ENCODE data around the gene BHLHE40.
"Not testable (repeated sequence)": the region's sequence is repeated elsewhere in the genome, so short reads cannot be mapped to it uniquely, and the experiment has no call there.

BHLHE40 gene

DNA sequence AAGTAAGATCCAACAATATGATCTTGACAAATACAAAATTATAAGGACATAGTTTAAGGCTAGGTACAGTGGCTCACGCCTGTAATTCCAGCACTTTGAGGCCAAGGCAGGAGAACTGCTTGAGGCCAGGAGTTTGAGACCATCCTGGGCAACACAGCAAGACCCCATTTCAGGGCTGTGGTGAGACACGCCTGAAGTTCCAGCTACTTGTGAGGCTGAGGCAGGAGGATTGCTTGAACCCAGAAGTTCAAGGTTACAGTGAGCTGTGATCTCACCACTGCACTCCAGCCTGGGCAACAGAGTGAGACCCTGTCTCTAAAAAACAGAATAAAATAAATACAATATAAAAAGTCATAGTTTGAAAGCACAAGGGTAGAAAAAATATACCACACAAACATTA is 17.4 kb upstream of the BHLHE40 start:
- DNase-seq (ENCODE audit: low read depth): not testable (repeated sequence)

DNA sequence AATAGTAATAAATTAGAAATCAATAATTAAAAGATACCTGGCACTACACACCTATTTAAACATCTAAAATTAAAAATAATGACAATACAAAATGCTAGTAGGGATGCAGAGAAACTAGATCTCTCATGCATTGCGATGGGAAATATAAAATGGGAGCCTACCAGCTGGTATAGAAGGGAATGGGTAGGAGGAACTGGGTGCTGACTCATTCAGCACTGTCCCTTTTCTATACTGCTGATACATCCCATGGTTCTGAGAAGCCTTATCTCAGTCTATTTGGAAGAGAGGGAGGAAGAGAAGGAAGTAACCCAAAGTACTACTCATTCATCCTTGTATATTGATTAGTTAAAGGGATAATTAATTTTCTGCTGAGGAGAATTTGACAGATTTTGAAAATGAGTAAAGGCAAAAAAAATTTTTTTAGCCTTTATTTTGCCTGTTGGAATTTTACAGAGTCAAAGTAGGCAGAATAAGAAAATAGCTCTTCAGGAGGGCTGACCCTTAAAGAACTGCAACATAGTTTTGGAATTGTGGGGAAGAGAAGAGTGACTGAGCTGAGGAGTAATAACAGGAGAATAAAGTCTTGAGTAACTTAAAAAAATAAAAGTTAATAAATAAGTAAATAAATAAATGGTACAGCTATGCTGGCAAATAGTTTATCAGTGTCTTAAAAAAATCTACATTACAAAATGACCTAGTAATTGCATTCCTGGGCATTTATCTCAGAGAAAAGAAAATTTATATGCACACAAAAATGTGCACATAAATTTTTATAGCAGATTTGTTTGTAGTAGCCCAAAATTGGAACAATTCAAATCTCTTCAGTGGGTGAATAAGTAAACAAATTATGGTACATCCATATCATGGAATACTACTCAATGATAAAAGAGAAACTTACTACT is 15.3 kb upstream of the BHLHE40 start:
- DNase-seq (ENCODE audit: low read depth): no peak

DNA sequence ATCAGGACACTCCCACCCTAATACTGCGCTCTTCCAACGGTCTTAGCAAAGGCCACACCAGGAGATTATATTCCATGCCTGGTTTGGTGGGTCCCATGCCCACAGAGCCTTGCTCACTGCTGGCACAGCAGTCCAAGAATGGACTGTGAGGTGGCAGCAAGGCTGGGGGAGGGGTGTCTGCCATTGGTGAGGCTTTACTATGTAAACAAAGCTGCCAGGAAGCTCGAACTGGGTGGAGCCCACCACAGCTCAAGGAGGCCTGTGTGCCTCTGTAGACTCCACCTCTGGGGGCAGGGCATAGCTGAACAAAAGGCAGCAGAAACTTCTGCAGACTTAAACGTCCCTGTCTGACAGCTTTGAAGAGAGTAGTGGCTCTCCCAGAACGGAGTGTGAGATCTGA is 13.2 kb upstream of the BHLHE40 start:
- not testable (repeated sequence) for DNase-seq (ENCODE audit: low read depth)

DNA sequence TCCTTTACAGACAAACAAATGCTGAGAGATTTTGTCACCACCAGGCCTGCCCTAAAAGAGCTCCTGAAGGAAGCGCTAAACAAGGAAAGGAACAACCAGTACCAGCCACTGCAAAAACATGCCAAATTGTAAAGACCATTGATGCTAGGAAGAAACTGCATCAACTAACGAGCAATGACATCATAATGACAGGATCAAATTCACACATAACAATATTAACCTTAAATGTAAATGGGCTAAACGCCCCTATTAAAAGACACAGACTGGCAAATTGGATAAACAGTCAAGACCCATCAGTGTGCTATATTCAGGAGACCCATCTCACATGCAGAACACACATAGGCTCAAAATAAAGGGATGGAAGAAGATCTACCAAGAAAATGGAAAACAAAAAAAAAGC is 11.6 kb upstream of the BHLHE40 start:
- DNase-seq (ENCODE audit: low read depth): not testable (repeated sequence)

DNA sequence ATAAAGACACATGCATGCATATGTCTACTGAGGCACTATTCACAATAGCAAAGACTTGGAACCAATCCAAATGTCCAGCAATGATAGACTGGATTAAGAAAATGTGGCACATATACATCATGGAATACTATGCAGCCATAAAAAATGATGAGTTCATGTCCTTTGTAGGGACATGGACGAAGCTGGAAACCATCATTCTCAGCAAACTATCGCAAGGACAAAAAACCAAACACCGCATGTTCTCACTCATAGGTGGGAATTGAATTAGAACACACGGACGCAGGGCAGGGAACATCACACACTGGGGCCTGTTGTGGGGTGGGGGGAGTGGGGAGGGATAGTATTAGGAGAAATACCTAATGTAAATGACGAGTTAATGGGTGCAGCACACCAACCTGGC is 7.8 kb upstream of the BHLHE40 start:
- not testable (repeated sequence) for DNase-seq (ENCODE audit: low read depth)

DNA sequence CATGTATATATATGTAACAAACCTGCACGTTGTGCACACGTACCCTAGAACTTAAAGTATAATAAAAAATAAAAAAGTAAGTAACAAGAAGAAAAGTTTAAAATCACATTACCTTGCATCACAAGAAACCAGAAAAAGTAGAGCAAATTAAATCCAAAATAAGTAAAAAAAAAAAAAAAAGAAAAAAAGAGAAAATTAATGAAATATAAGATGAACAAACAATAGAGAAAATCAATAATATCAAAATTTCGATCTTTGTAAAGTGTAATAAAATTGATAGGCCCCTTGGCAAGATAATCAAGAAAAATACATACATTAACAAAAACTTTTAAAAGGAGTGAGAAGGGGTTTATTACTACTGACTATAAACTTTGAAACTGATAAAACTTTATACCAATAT is 7.4 kb upstream of the BHLHE40 start:
- DNase-seq (ENCODE audit: low read depth): no peak

DNA sequence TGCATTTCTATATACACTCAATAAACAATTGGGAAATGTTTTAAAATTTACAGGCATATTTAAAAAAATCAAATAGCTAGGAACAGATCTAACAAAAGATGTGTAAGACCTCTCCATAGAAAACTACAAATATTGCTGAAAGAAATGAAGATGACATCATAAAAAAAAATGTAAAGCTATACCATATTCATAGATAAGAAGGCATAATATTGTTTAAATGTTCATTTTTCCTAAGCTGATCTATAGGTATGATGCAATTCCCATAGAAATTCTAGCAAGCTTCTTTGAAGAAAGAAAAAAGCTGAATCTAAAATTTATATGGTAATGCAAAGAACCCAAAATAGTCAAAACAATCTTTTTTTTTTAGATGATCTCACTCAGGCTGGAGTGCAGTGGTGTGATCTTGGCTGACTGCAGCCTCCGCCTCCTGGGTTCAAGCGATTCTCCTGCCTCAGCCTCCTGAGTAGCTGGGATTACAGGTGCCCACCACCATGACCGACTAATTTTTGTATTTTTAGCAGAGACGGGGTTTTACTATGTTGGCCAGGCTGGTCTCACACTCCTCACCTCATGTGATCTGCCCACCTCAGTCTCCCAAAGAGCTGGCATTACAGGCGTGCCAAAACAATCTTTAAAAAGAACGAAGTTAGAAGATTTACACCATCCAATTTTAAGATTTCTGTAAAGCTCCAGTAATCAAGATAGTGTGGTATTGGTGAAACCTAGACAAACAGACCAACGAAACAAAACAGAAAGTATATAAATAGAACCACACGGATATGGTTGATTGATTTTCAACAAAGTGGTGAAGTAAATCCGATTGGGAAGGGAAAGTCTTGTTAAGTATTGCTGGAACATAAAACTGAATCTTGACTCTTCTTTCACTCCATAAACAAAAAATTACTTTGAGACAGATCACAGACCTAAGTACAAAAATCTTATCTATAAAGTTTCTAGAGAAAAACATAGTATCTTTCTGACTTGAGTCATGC is 6.3 kb upstream of the BHLHE40 start:
- DNase-seq (ENCODE audit: low read depth): no peak

DNA sequence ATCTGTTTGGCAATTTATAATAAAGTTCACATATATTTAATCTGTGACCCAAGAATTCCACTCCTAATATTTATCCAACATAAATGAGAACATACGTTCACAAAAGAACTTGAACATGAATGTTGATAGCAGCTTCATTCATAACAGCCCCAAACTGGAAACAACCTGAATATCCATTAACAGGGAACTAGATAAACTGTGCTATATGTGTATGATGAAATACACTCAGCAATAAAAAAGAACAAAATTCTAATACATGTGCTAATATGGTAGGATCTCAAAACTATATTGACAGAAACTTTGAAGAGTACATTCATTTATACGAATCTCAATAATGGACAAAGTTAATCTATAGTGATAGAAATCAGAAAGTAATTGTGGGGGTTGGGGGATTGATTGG is 5.1 kb upstream of the BHLHE40 start:
- DNase-seq (ENCODE audit: low read depth): no peak

DNA sequence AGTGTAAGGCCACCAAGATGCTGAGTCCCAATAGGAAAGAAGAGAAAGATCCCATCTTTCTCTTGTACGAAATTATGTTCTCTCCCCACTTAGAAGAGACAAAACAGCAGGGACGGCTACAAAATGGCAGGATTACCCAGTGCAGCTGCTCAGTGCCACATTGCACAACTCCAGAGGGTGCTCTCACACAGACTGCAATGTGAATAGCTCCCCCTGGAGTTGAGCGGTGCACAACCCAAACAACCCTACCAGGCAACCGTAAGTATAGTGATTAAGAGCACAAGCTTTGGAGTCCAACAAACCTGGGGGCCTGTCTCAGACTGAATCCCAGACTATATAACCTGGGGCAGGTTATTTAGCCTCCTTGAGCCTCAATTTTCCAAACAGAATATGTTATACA is 3.1 kb upstream of the BHLHE40 start:
- no peak for DNase-seq (ENCODE audit: low read depth)

DNA sequence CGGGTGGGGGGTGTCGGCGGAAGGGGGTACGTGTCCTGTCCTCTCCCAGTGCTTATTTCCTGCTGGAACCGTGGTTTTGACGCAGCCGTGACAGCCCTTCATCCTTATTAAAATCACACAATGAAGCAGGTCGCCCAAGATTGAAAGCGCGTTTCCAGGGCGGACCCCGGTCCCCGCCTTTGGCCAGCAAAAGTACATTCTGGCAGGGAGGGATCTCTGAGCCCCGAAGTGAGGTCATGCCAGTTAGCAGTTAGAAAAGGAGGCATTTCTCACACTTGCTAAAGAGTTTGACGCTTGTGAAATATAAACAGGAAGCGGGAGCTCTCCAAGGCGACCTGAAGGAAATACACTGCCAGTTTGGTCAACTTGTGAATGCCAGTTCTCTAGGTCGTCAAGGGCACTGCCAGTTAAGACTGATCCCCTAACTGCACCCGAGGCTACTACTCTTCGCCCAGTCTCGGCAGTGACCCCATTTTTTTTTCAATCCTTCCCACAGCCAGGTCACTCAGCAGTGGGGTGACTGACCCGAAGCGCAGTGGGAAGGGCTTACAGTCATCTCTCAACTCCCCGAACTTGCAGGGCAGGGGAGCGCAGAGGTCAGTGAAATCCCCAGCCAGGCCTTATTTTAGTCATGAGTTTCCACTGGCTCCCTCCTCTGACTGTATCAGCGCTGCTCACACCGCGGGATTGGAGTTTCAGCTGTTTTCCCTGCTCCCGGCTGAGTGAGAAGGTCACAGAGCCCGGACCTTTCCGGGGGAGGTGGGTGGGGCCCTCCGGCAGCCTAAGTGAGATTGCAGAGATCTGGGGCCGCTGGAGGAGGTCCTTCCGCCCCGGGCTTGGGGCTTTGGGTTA is 2.0 kb upstream of the BHLHE40 start:
- no peak for DNase-seq (ENCODE audit: low read depth)

DNA sequence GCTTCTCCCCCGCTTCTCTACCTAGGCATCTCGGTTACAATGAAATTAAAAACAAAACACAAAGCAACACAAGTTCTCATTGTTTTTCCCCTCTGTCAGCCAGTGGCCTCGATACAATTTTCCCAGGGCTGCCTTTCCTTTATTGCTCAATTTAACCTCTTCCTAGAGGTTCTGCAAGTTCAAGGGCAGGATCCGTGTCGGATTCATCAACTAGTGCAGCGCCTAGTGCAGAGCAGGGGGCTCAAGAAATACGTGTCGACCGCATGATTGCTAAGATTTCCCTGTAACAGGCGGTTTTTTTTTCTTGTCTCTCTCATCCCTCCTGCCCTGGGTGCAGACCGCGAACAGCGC is 1.4 kb upstream of the BHLHE40 start:
- no peak for DNase-seq (ENCODE audit: low read depth)

DNA sequence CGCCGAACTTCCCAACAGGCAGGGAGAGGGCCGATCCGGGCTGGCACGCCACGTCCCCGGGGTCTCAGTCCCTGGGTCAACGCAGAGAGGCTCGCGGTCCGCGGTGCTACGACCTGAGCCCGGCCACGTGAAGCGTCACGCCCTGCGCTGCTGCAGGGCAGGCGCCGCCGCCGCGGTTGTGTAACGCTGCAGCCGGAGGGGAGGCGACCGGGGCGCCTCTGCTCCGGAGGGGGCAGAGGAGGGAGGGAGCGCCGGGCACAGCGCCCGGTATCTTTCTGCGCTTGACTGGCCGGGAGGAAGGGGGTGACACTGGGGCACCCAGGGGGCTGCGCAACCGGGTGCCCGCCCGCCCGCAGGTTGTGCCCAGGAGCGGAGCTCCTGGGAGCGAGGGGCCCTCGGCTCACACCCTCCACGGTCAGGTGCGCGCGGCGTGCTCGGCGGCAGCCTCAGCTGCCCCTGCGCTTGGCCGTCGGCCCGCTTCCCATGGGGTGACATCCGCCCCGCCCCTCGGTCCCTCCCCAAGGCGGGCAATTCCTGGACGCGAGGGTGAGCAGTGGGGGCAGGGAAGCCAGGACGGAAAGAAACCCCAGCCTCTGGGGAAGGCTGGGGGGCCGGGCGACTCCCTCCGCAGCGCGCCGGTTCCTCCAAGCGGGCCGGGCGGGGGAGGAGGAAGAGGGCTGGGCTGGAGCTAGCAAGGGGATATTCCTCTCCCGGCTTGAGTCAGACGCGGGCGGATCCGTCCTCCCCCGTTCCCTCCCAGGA is 852 bp upstream of the BHLHE40 start:
- DNase-seq (ENCODE audit: low read depth): peak; percentile 65

DNA sequence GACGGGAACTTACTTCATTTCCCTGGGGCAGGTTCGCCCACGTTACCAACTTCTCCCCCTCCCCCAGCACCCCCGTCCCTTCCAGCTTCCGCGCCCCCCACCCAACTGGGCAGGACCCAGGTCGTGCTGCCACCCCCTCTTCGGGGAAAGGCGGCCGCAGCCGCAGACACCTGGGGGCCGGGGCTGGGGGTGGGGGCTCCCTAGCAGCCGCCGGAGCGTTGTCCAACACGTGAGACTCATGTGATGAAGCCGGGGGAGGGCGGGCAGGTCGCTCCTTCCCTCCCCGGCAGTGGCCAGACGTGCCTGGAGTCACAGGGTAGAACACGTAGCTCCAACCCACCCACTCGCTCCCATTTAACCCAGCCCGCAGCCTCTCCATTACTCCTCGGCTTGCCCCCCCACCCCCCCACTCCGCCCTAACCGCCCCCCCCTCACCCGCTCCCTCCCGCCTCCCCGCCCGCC is 240 bp upstream of the BHLHE40 start:
- peak; percentile 69 for DNase-seq (ENCODE audit: low read depth)

DNA sequence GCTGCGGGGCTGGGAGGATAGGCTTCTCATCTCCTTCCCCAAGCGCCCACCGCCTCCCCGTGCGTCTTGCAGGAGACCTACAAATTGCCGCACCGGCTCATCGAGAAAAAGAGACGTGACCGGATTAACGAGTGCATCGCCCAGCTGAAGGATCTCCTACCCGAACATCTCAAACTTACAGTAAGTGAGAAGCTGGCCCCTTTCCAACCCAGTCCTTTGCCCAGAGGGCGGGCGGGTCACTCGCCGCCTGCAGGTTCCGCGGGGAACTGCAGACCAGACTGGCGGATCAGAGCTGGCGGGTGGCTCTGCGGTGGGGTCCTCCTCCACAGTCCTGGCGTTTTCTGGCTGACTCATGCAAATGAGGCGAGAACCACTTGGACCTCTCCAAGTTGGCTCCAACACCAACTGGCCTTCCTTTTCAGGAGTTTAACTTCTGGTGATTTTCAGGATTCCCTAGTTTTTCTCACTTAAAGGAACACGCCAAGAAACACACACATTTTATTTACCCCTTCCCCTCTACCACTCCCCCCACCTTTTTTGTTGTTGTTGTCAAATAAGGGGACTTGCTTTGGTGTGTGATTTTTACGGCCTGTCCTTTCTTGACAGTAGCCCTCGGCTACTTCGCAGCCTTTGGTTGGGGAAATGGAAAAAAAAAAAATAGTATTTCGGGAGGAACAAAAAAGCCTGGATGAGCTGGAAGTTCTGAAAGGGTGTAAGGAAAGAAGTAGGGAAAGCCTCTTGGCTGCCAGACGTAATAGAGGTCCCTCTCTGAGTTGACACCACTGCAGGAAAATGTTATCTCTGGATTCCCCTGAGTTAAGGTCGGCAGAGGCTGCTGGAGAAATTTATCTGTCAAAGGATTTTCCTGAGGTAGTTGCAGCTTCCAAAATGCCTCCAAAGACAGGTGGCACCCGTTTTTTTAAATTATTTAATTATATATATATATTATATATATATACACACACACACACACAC is 1.3 kb downstream of the BHLHE40 start:
- DNase-seq (ENCODE audit: low read depth): peak; percentile 82

DNA sequence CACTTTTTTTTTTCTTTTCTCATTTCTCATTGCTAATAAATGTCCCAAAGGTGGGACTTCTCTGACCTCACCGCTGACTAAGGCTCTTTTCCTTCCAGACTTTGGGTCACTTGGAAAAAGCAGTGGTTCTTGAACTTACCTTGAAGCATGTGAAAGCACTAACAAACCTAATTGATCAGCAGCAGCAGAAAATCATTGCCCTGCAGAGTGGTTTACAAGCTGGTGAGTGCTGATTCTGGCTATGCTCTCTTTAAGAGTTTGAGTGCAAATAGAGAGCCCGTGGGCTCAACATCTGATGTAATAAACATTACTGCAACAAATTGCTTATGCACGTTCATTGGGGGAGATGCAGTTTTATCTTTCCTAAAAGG is 2.0 kb downstream of the BHLHE40 start:
- no peak for DNase-seq (ENCODE audit: low read depth)

DNA sequence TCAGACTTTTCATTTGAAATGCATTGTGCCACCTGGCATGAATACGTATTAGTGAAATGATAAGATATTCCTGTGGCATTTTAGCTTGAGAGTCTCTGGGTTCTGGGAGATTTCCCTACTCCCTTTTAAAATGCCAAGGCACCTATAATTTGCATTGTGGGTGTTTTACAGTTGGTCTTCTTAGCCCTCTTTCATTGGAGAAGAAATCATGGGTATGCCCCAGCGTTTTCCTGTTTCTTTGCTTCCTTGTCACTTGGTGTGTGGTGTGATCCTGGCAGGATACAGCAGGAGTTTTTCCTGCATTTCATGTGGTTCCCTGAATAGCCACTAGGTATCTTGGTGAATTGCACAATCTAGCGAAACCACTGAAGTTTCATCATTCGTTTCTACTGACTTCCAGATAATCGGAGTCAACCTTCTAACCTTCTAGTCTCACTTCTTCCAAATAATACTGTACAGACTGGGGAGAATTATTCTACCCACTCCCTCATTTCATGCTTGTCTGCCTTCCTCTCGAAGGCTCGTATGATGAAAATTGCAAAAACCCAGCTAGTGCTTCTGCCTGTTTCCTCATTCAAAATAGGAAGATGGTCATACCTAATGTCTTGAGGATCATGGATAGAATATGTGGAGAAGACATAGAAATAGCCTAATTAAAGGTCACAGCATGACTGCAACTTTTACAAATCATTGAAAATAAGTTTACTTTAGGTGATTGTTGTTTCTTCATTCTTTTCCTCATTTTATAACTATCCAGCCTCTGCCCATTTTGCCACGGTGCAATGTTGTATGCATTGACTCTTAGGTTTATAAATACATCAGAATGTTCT is 2.6 kb downstream of the BHLHE40 start:
- DNase-seq (ENCODE audit: low read depth): no peak

DNA sequence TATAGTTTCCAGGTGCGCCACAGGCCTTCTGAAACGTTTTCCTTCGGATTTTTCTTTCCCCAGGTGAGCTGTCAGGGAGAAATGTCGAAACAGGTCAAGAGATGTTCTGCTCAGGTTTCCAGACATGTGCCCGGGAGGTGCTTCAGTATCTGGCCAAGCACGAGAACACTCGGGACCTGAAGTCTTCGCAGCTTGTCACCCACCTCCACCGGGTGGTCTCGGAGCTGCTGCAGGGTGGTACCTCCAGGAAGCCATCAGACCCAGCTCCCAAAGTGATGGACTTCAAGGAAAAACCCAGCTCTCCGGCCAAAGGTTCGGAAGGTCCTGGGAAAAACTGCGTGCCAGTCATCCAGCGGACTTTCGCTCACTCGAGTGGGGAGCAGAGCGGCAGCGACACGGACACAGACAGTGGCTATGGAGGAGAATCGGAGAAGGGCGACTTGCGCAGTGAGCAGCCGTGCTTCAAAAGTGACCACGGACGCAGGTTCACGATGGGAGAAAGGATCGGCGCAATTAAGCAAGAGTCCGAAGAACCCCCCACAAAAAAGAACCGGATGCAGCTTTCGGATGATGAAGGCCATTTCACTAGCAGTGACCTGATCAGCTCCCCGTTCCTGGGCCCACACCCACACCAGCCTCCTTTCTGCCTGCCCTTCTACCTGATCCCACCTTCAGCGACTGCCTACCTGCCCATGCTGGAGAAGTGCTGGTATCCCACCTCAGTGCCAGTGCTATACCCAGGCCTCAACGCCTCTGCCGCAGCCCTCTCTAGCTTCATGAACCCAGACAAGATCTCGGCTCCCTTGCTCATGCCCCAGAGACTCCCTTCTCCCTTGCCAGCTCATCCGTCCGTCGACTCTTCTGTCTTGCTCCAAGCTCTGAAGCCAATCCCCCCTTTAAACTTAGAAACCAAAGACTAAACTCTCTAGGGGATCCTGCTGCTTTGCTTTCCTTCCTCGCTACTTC is 3.8 kb downstream of the BHLHE40 start:
- DNase-seq (ENCODE audit: low read depth): no peak

Measured in stimulated activated CD8-positive, alpha-beta memory T cell treated with anti-CD3 and anti-CD28 coated beads, Interleukin-15, amount 100 ng/mL, for 24 hours (primary cell).